HEK293 (cell line): ENCODE measurements around the gene ARHGAP8.

ENCODE experiments used
- CTCF ChIA-PET: fragments of 350-600 bp; formaldehyde crosslinking; extraction: SDS; loops from one replicate; lab custom pipeline; 2021; ENCODE audit warnings: antibody characterized with exemption; lab: Yijun Ruan, JAX
- POLR2A ChIA-PET: fragments of 300-600 bp; formaldehyde crosslinking; extraction: SDS; loops from one replicate; lab custom pipeline; 2020; ENCODE audit warnings: antibody characterized with exemption, inconsistent platforms; lab: Yijun Ruan, JAX
- H3K27ac ChIP-seq: fragments of 200-500 bp; sonication (Bioruptor generic); 2 replicates; pipeline ENCODE4 v1.5.1; 2014; ENCODE audit warnings: low read depth, low read length, control low read depth, inconsistent platforms; ENCODE audit errors: extremely low read depth
- H3K36me3 ChIP-seq, 2 experiments: fragments of 200-500 bp in 1 of 2; sonication (Bioruptor generic) in 1 of 2; 1 replicate in 1 of 2; 2 replicates in 1 of 2; pipeline ENCODE4 v1.5.1; 2014 to 2017; ENCODE audit warnings: inconsistent platforms in 2 of 2, low read length in 2 of 2; ENCODE audit not compliant: control insufficient read depth in 2 of 2, insufficient read depth in 1 of 2
- H3K4me1 ChIP-seq: fragments of 200-500 bp; sonication (Bioruptor generic); 2 replicates; pipeline ENCODE4 v1.5.1; 2014; ENCODE audit warnings: mild to moderate bottlenecking, low read length, inconsistent platforms; ENCODE audit not compliant: control insufficient read depth, insufficient read depth
- H3K4me3 ChIP-seq: 2 replicates; pipeline ENCODE4 v1.5.1; 2011; ENCODE audit warnings: low read depth, mild to moderate bottlenecking, control low read depth, low read length, moderate library complexity
- H3K9me3 ChIP-seq: fragments of 200-500 bp; sonication (Bioruptor generic); 2 replicates; pipeline ENCODE4 v1.5.1; 2014; ENCODE audit warnings: low read depth, low read length, inconsistent platforms; ENCODE audit not compliant: control insufficient read depth, insufficient read depth
- SCRT2 ChIP-seq: fragments of 450-650 bp; formaldehyde crosslinking; IDR thresholded peaks from 2 replicates; pipeline ENCODE4 v1.5.1; 2016; ENCODE audit warnings: missing biosample characterization, missing genetic modification characterization
- YY1 ChIP-seq: fragments of 450-650 bp; formaldehyde crosslinking; IDR thresholded peaks from 2 replicates; pipeline ENCODE4 v1.5.1; 2018; ENCODE audit warnings: missing biosample characterization, missing genetic modification characterization
- YY2 ChIP-seq: fragments of 450-650 bp; formaldehyde crosslinking; IDR thresholded peaks from 2 replicates; pipeline ENCODE4 v1.5.1; 2016; ENCODE audit warnings: missing biosample characterization, missing genetic modification characterization
- ZBTB7A ChIP-seq: fragments of 450-650 bp; formaldehyde crosslinking; IDR thresholded peaks from 2 replicates; pipeline ENCODE4 v1.5.1; 2016; ENCODE audit warnings: low read depth, missing biosample characterization, missing genetic modification characterization
- ZEB2 ChIP-seq: fragments of 450-650 bp; formaldehyde crosslinking; IDR thresholded peaks from 2 replicates; pipeline ENCODE4 v1.5.1; 2016; ENCODE audit warnings: missing biosample characterization, missing genetic modification characterization
- ZNF423 ChIP-seq: fragments of 450-650 bp; formaldehyde crosslinking; IDR thresholded peaks from 2 replicates; pipeline ENCODE4 v1.5.1; 2016; ENCODE audit warnings: missing biosample characterization, missing genetic modification characterization
- ZNF48 ChIP-seq: fragments of 450-650 bp; formaldehyde crosslinking; IDR thresholded peaks from 2 replicates; pipeline ENCODE4 v1.5.1; 2016; ENCODE audit warnings: missing biosample characterization, missing genetic modification characterization
- ZNF501 ChIP-seq: fragments of 450-650 bp; formaldehyde crosslinking; IDR thresholded peaks from 2 replicates; pipeline ENCODE4 v1.5.1; 2016; ENCODE audit warnings: missing biosample characterization, missing genetic modification characterization
- ZNF558 ChIP-seq: fragments of 450-650 bp; formaldehyde crosslinking; IDR thresholded peaks from 2 replicates; pipeline ENCODE4 v1.5.1; 2016; ENCODE audit warnings: missing biosample characterization, missing genetic modification characterization
- ZNF561 ChIP-seq: fragments of 450-650 bp; IDR thresholded peaks from 2 replicates; pipeline ENCODE4 v1.5.1; 2018; ENCODE audit warnings: missing biosample characterization, missing genetic modification characterization, borderline replicate concordance
- ZNF610 ChIP-seq: fragments of 450-650 bp; formaldehyde crosslinking; IDR thresholded peaks from 2 replicates; pipeline ENCODE4 v1.5.1; 2016; ENCODE audit warnings: missing biosample characterization, missing genetic modification characterization, borderline replicate concordance
- ZNF654 ChIP-seq: fragments of 450-650 bp; formaldehyde crosslinking; IDR thresholded peaks from 2 replicates; pipeline ENCODE4 v1.5.1; 2016; ENCODE audit warnings: low read depth, missing biosample characterization, missing genetic modification characterization
- ZNF664 ChIP-seq: fragments of 450-650 bp; formaldehyde crosslinking; IDR thresholded peaks from 2 replicates; pipeline ENCODE4 v1.5.1; 2016; ENCODE audit warnings: missing biosample characterization, missing genetic modification characterization
- TF ChIP-seq, protein P1 (sequence below): fragments of 450-650 bp; formaldehyde crosslinking; IDR thresholded peaks from 2 replicates; pipeline ENCODE4 v1.5.1; 2016; ENCODE audit warnings: missing biosample characterization, missing genetic modification characterization
- TF ChIP-seq, protein P2 (sequence below): fragments of 450-650 bp; formaldehyde crosslinking; IDR thresholded peaks from 2 replicates; pipeline ENCODE4 v1.5.1; 2016; ENCODE audit warnings: missing biosample characterization, missing genetic modification characterization
- TF ChIP-seq, protein P3 (sequence below): fragments of 450-650 bp; formaldehyde crosslinking; IDR thresholded peaks from 2 replicates; pipeline ENCODE4 v1.5.1; 2016; ENCODE audit warnings: missing biosample characterization, missing genetic modification characterization, borderline replicate concordance
- TF ChIP-seq, protein P4 (sequence below): fragments of 450-650 bp; formaldehyde crosslinking; optimal IDR thresholded peaks from 2 replicates; pipeline ENCODE3; 2016; ENCODE audit warnings: missing biosample characterization, mild to moderate bottlenecking, missing genetic modification characterization
- TF ChIP-seq, protein P5 (sequence below): fragments of 450-650 bp; formaldehyde crosslinking; IDR thresholded peaks from 2 replicates; pipeline ENCODE4 v1.5.1; 2017; ENCODE audit warnings: missing biosample characterization, missing genetic modification characterization

Gene ARHGAP8

DNA sequence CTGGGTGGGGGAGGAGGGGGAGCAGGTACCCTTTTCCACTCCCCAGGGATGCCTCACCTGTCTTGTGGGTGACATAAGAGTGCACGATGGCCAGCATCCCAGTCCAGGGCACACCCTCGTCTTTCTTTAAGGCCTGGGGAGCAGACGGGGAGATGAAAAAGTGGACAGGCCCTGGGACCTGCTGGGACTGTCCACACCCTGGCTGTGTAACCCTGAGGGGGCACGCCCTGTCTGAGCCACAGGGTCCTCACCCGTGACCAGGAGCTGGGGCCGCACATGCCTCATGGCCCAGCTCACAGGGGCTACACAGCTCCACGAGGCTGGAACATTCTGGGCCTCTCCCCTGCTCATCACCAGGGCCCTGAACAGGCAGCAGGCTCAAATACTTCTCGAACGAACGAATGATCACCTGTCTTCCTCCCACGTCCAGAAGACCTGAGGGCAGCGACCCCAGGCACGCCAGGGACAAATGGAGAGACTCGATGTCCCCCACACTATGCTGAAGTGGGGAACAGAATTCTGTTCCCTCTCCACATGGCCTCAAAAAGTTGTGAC is 133.5 kb downstream of the ARHGAP8 start:
- no peak overlapping the region for H3K27ac ChIP-seq
- H3K9me3 ChIP-seq: no peaks in the 10 kb centered on the region
- H3K4me3 ChIP-seq: no peak overlapping the region
- H3K36me3 ChIP-seq: no peaks in the 10 kb centered on the region
- no peaks in the 10 kb centered on the region for H3K4me1 ChIP-seq
- CTCF ChIA-PET: interaction anchor here (0.6 kb wide), 1 partner anchor 199 kb away, joined by 4 read pairs; no protein-coding TSS in a partner anchor
- TF ChIP-seq, protein P1, sequence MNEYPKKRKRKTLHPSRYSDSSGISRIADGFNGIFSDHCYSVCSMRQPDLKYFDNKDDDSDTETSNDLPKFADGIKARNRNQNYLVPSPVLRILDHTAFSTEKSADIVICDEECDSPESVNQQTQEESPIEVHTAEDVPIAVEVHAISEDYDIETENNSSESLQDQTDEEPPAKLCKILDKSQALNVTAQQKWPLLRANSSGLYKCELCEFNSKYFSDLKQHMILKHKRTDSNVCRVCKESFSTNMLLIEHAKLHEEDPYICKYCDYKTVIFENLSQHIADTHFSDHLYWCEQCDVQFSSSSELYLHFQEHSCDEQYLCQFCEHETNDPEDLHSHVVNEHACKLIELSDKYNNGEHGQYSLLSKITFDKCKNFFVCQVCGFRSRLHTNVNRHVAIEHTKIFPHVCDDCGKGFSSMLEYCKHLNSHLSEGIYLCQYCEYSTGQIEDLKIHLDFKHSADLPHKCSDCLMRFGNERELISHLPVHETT (tag by site-specific recombination): no peak
- TF ChIP-seq ZBTB7A (tag by site-specific recombination) (no peak), ZNF423 (tag by site-specific recombination) (no peak), YY2 (tag by site-specific recombination) (no peak), SCRT2 (tag by site-specific recombination) (no peak), ZNF610 (no peak), ZNF558 (tag by site-specific recombination) (no peak), ZNF654 (tag by site-specific recombination) (no peak), ZEB2 (no peak), ZNF501 (tag by site-specific recombination) (no peak), ZNF664 (tag by site-specific recombination) (no peak), ZNF48 (tag by site-specific recombination) (no peak), ZNF561 (no peak), YY1 (tag by site-specific recombination) (no peak)
- TF ChIP-seq, protein P2, sequence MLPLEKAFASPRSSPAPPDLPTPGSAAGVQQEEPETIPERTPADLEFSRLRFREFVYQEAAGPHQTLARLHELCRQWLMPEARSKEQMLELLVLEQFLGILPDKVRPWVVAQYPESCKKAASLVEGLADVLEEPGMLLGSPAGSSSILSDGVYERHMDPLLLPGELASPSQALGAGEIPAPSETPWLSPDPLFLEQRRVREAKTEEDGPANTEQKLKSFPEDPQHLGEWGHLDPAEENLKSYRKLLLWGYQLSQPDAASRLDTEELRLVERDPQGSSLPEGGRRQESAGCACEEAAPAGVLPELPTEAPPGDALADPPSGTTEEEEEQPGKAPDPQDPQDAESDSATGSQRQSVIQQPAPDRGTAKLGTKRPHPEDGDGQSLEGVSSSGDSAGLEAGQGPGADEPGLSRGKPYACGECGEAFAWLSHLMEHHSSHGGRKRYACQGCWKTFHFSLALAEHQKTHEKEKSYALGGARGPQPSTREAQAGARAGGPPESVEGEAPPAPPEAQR (tag by site-specific recombination): no peak
- TF ChIP-seq, protein P3, sequence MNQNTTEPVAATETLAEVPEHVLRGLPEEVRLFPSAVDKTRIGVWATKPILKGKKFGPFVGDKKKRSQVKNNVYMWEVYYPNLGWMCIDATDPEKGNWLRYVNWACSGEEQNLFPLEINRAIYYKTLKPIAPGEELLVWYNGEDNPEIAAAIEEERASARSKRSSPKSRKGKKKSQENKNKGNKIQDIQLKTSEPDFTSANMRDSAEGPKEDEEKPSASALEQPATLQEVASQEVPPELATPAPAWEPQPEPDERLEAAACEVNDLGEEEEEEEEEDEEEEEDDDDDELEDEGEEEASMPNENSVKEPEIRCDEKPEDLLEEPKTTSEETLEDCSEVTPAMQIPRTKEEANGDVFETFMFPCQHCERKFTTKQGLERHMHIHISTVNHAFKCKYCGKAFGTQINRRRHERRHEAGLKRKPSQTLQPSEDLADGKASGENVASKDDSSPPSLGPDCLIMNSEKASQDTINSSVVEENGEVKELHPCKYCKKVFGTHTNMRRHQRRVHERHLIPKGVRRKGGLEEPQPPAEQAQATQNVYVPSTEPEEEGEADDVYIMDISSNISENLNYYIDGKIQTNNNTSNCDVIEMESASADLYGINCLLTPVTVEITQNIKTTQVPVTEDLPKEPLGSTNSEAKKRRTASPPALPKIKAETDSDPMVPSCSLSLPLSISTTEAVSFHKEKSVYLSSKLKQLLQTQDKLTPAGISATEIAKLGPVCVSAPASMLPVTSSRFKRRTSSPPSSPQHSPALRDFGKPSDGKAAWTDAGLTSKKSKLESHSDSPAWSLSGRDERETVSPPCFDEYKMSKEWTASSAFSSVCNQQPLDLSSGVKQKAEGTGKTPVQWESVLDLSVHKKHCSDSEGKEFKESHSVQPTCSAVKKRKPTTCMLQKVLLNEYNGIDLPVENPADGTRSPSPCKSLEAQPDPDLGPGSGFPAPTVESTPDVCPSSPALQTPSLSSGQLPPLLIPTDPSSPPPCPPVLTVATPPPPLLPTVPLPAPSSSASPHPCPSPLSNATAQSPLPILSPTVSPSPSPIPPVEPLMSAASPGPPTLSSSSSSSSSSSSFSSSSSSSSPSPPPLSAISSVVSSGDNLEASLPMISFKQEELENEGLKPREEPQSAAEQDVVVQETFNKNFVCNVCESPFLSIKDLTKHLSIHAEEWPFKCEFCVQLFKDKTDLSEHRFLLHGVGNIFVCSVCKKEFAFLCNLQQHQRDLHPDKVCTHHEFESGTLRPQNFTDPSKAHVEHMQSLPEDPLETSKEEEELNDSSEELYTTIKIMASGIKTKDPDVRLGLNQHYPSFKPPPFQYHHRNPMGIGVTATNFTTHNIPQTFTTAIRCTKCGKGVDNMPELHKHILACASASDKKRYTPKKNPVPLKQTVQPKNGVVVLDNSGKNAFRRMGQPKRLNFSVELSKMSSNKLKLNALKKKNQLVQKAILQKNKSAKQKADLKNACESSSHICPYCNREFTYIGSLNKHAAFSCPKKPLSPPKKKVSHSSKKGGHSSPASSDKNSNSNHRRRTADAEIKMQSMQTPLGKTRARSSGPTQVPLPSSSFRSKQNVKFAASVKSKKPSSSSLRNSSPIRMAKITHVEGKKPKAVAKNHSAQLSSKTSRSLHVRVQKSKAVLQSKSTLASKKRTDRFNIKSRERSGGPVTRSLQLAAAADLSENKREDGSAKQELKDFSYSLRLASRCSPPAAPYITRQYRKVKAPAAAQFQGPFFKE (tag by site-specific recombination): no peak
- TF ChIP-seq, protein P4, sequence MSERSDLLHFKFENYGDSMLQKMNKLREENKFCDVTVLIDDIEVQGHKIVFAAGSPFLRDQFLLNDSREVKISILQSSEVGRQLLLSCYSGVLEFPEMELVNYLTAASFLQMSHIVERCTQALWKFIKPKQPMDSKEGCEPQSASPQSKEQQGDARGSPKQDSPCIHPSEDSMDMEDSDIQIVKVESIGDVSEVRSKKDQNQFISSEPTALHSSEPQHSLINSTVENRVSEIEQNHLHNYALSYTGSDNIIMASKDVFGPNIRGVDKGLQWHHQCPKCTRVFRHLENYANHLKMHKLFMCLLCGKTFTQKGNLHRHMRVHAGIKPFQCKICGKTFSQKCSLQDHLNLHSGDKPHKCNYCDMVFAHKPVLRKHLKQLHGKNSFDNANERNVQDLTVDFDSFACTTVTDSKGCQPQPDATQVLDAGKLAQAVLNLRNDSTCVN: no peak
- TF ChIP-seq, protein P5, sequence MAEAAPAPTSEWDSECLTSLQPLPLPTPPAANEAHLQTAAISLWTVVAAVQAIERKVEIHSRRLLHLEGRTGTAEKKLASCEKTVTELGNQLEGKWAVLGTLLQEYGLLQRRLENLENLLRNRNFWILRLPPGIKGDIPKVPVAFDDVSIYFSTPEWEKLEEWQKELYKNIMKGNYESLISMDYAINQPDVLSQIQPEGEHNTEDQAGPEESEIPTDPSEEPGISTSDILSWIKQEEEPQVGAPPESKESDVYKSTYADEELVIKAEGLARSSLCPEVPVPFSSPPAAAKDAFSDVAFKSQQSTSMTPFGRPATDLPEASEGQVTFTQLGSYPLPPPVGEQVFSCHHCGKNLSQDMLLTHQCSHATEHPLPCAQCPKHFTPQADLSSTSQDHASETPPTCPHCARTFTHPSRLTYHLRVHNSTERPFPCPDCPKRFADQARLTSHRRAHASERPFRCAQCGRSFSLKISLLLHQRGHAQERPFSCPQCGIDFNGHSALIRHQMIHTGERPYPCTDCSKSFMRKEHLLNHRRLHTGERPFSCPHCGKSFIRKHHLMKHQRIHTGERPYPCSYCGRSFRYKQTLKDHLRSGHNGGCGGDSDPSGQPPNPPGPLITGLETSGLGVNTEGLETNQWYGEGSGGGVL (tag by site-specific recombination): no peak
- POLR2A ChIA-PET: no interaction called here
